CD14-positive monocyte (primary cell): ENCODE results near the gene ZSCAN25. TPM values are rescaled to one million over a fixed set of nuclear protein-coding genes. Genes with fewer than 3 reads are reported as not detected.

ENCODE experiments used
- DNase-seq, 3 donors: peaks; one replicate each; pipeline ENCODE4 v3.0.0-alpha.2; 2011 to 2022
- H2AFZ ChIP-seq: 2 replicates; pipeline ENCODE4 v1.6.0; 2012; ENCODE audit warnings: mild to moderate bottlenecking, low read depth, low read length, inconsistent platforms; ENCODE audit not compliant: insufficient read depth, poor library complexity, severe bottlenecking
- H3K27ac ChIP-seq, 2 donors: 1 replicate in 1 of 2; 2 replicates in 1 of 2; pipeline ENCODE4 v1.5.1; 2012 to 2013; ENCODE audit warnings: low read length in 2 of 2, control low read depth in 1 of 2, inconsistent platforms in 1 of 2, low read depth in 1 of 2, mild to moderate bottlenecking in 1 of 2
- H3K27me3 ChIP-seq, 2 donors: one replicate each; pipeline versions ENCODE4 v1.6.0 to v1.6.1; 2011 to 2013; ENCODE audit warnings: low read length in 2 of 2; ENCODE audit not compliant: control insufficient read depth in 2 of 2, insufficient read depth in 2 of 2
- H3K36me3 ChIP-seq, 2 donors: replicated peaks in 1 of 2; 1 replicate in 1 of 2; 2 replicates in 1 of 2; pipeline versions ENCODE4 v1.5.1 to v1.6.1; 2012 to 2013; ENCODE audit warnings: low read length in 2 of 2, control low read depth in 1 of 2, inconsistent platforms in 1 of 2, mild to moderate bottlenecking in 1 of 2; ENCODE audit not compliant: insufficient read depth in 2 of 2, control insufficient read depth in 1 of 2
- H3K4me1 ChIP-seq, 2 donors: 1 replicate in 1 of 2; 2 replicates in 1 of 2; pipeline versions ENCODE4 v1.5.1 to v1.6.1; 2012 to 2013; ENCODE audit warnings: low read length in 2 of 2, control low read depth in 1 of 2, inconsistent platforms in 1 of 2, mild to moderate bottlenecking in 1 of 2, moderate library complexity in 1 of 2; ENCODE audit not compliant: insufficient read depth in 2 of 2, control insufficient read depth in 1 of 2
- H3K4me2 ChIP-seq: replicated peaks from 2 replicates; pipeline ENCODE3; 2012; ENCODE audit warnings: low read length, moderate library complexity, mild to moderate bottlenecking; ENCODE audit not compliant: poor library complexity, severe bottlenecking; ENCODE audit errors: extremely low read depth
- H3K4me3 ChIP-seq, 3 experiments: fragments of 200-600 bp in 1 of 3; sonication (generic) in 1 of 3; replicated peaks in 1 of 3; 1 replicate in 2 of 3; 2 replicates in 1 of 3; pipeline ENCODE4 v1.5.1; 2011 to 2013; ENCODE audit warnings: low read length in 3 of 3, mild to moderate bottlenecking in 3 of 3, control low read depth in 2 of 3, low read depth in 2 of 3, inconsistent platforms in 1 of 3, moderate library complexity in 1 of 3
- H3K79me2 ChIP-seq: 2 replicates; pipeline ENCODE4 v1.6.0; 2012; ENCODE audit warnings: mild to moderate bottlenecking, control low read depth, inconsistent platforms, low read length, moderate library complexity; ENCODE audit not compliant: insufficient read depth
- H3K9ac ChIP-seq: 2 replicates; pipeline ENCODE4 v1.6.0; 2017; ENCODE audit warnings: low read length, mild to moderate bottlenecking; ENCODE audit not compliant: insufficient read depth, poor library complexity, severe bottlenecking
- H3K9me3 ChIP-seq, 2 donors: replicated peaks in 1 of 2; 1 replicate in 1 of 2; 2 replicates in 1 of 2; pipeline versions ENCODE4 v1.5.1 to v1.6.1; 2012 to 2013; ENCODE audit warnings: low read length in 2 of 2, control low read depth in 1 of 2; ENCODE audit not compliant: control insufficient read depth in 1 of 2, insufficient read depth in 1 of 2
- H4K20me1 ChIP-seq: 2 replicates; pipeline ENCODE4 v1.6.0; 2012; ENCODE audit warnings: mild to moderate bottlenecking, low read length, control low read depth, moderate library complexity; ENCODE audit not compliant: insufficient read depth
- H3K27ac Mint-ChIP-seq, 7 donors: one replicate each; pipeline ENCODE4 v1.8.0; 2020; ENCODE audit warnings: mild to moderate bottlenecking in 7 of 7, mixed read lengths in 7 of 7, moderate library complexity in 6 of 7, inconsistent platforms in 2 of 7
- H3K27me3 Mint-ChIP-seq, 3 donors: one replicate each; pipeline ENCODE4 v1.8.0; 2021 to 2022; ENCODE audit warnings: low read depth in 3 of 3, mild to moderate bottlenecking in 3 of 3, mixed read lengths in 3 of 3, moderate library complexity in 3 of 3, inconsistent platforms in 1 of 3
- H3K36me3 Mint-ChIP-seq, 2 donors: one replicate each; pipeline ENCODE4 v1.8.0; 2020; ENCODE audit warnings: mixed read lengths in 2 of 2, inconsistent platforms in 1 of 2, mild to moderate bottlenecking in 1 of 2
- H3K4me1 Mint-ChIP-seq: one replicate; pipeline ENCODE4 v1.8.0; 2020; ENCODE audit warnings: mild to moderate bottlenecking, mixed read lengths
- H3K4me3 Mint-ChIP-seq, 2 donors: one replicate each; pipeline ENCODE4 v1.8.0; 2020; ENCODE audit warnings: mild to moderate bottlenecking in 2 of 2, mixed read lengths in 2 of 2, moderate library complexity in 1 of 2
- H3K9me3 Mint-ChIP-seq, 7 donors: one replicate each; pipeline ENCODE4 v1.8.0; 2020 to 2022; ENCODE audit warnings: mixed read lengths in 7 of 7, mild to moderate bottlenecking in 6 of 7, moderate library complexity in 6 of 7, inconsistent platforms in 2 of 7
- WGBS: methylation state at CpG from one replicate; pipeline ENCODE4 v1.1.5; 2013; ENCODE audit warnings: missing lambda C conversion rate; ENCODE audit not compliant: insufficient coverage; 5-methylcytosine and 5-hydroxymethylcytosine counted together
- intact Hi-C, 2 donors: fragments of 100-400 bp; cut with micrococcal nuclease; formaldehyde crosslinking; loops; one replicate each; pipeline versions ENCODE4 v1.15.0 to v1.15.1; 2023
- polyA plus RNA-seq, 3 donors: library from polyadenylated mRNA; depleted of rRNA in 1 of 3; unstranded in 2 of 3; stranded (reverse) in 1 of 3; fragments of 300-500 nt in 2 of 3; fragments of >200 nt in 1 of 3; fragmentation: Illumina TruSeq in 2 of 3; gene quantifications; 1 replicate in 2 of 3; 2 replicates in 1 of 3; pipeline ENCODE4 v1.2.3, GENCODE V29; 2012 to 2021
- TF ChIP-seq, protein P1 (sequence below): fragments of 200-600 bp; IDR thresholded peaks from one replicate; pipeline ENCODE4 v1.8.0; 2022; ENCODE audit warnings: antibody characterized with exemption, mild to moderate bottlenecking

The ZSCAN25 gene
- polyA plus RNA-seq, 3 donors, result 4.3 to 7.3 (median 6.1) TPM

DNA sequence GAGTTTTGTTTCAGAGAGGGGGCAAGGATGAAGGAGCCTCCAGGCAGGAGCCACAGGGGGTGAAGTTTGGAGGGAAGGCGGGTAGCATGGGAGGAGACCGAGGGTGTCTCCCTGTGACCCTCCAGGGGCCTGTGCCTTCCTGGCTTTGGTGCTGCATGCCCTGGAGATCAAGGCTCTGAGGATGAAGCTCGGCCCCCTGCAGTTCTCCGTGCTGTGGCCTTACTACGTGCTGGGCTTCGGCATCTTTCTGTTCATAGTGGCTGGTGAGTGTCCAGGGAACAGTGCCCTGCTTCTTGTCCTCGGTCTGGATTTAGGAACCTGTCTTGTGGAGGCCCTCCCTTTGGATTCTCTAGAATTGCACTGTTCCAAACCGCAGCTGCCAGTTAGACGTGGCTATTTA is 9.2 kb upstream of the ZSCAN25 start:
- no peaks in the 10 kb centered on the region for H3K36me3 ChIP-seq
- H3K4me1 Mint-ChIP-seq, result peaks cover 3% of the 10 kb centered on the region
- H3K9me3 ChIP-seq, result no peaks in the 10 kb centered on the region
- H3K4me3 Mint-ChIP-seq, result peak overlapping the region in 1 of 2 donors; percentile 35
- H3K27ac ChIP-seq, result no peak overlapping the region
- H3K36me3 Mint-ChIP-seq, result no peaks in the 10 kb centered on the region
- no peaks in the 10 kb centered on the region for H3K79me2 ChIP-seq
- H3K9ac ChIP-seq, result no peak overlapping the region
- no peak for DNase-seq
- intact Hi-C loops, result no loop called here
- WGBS, result 92% methylated on average over 9 of the region's 9 CpGs
- H2AFZ ChIP-seq, result no peak overlapping the region
- no peaks in the 10 kb centered on the region for H4K20me1 ChIP-seq
- no peaks in the 10 kb centered on the region for H3K27me3 ChIP-seq
- H3K9me3 Mint-ChIP-seq, result no peaks in the 10 kb centered on the region
- H3K4me2 ChIP-seq, result no peak overlapping the region
- H3K27me3 Mint-ChIP-seq, result peaks cover 4 to 20% (median 16%) of the 10 kb centered on the region in 3 donors
- TF ChIP-seq, protein P1, sequence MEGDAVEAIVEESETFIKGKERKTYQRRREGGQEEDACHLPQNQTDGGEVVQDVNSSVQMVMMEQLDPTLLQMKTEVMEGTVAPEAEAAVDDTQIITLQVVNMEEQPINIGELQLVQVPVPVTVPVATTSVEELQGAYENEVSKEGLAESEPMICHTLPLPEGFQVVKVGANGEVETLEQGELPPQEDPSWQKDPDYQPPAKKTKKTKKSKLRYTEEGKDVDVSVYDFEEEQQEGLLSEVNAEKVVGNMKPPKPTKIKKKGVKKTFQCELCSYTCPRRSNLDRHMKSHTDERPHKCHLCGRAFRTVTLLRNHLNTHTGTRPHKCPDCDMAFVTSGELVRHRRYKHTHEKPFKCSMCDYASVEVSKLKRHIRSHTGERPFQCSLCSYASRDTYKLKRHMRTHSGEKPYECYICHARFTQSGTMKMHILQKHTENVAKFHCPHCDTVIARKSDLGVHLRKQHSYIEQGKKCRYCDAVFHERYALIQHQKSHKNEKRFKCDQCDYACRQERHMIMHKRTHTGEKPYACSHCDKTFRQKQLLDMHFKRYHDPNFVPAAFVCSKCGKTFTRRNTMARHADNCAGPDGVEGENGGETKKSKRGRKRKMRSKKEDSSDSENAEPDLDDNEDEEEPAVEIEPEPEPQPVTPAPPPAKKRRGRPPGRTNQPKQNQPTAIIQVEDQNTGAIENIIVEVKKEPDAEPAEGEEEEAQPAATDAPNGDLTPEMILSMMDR, result no peak
- no peak overlapping the region for H3K27ac Mint-ChIP-seq
- H3K4me3 ChIP-seq, result no peak overlapping the region
- no peaks in the 10 kb centered on the region for H3K4me1 ChIP-seq

DNA sequence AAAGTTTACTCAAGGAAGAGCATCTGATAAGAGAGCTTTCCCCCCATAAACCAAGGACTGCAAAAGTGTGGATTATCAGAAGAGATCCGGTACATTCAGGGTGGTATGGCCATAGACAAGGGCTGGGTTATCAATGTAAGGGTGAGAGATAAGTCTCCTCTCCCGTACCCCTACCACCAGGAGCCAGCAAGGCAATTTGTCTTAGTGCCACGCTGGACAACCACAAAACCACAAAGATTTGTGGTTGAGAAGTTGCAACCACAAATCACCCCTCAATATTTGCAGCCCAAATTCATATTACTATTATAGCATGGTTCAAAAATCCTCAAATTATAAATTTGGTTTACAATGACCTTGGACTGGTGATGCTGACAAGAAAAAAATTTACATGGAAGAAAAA is 2.3 kb upstream of the ZSCAN25 start:
- peaks cover 8 to 13% of the 10 kb centered on the region in 2 donors for H3K36me3 ChIP-seq
- peaks cover 22% of the 10 kb centered on the region for H3K4me1 Mint-ChIP-seq
- peaks cover 16% of the 10 kb centered on the region for H3K79me2 ChIP-seq
- WGBS, result no CpG with 5 or more reads among the region's 3 CpGs
- no peak overlapping the region for H3K9ac ChIP-seq
- no peak overlapping the region for H3K4me3 ChIP-seq
- H4K20me1 ChIP-seq, result no peaks in the 10 kb centered on the region
- H2AFZ ChIP-seq, result peak overlapping the region; percentile 100
- TF ChIP-seq, protein P1, result no peak
- H3K4me1 ChIP-seq, result peaks cover 13 to 20% of the 10 kb centered on the region in 2 donors
- H3K4me3 Mint-ChIP-seq, result peak overlapping the region in 1 of 2 donors; percentile 12
- no peak overlapping the region for H3K27ac ChIP-seq
- H3K36me3 Mint-ChIP-seq, result peaks cover 13% of the 10 kb centered on the region in 2 donors
- peaks cover 0 to 11% (median 2%) of the 10 kb centered on the region in 7 donors for H3K9me3 Mint-ChIP-seq
- no peaks in the 10 kb centered on the region for H3K9me3 ChIP-seq
- peaks cover 2 to 13% of the 10 kb centered on the region in 2 donors for H3K27me3 ChIP-seq
- no peak overlapping the region for H3K27ac Mint-ChIP-seq
- no peak overlapping the region for H3K4me2 ChIP-seq
- DNase-seq, result no peak
- peaks cover 9 to 24% (median 23%) of the 10 kb centered on the region in 3 donors for H3K27me3 Mint-ChIP-seq
- intact Hi-C loops, result no loop called here
